MM.1S (cell line): Measurements from ENCODE around the gene OLIG2.

ENCODE experiments used
- DNase-seq: peaks from one replicate; pipeline ENCODE4 v3.0.0-alpha.2; 2015
- H2AFZ ChIP-seq: fragments of 300-600 bp; sonication (generic); 2 replicates; pipeline ENCODE4 v1.6.0; 2016; ENCODE audit warnings: antibody characterized with exemption, low read length
- H3F3A ChIP-seq: fragments of 300-600 bp; sonication (generic); 2 replicates; pipeline ENCODE4 v1.6.1; 2016; ENCODE audit warnings: mild to moderate bottlenecking, antibody characterized with exemption, low read length, moderate library complexity, mixed read lengths; ENCODE audit not compliant: insufficient read depth
- H3K27ac ChIP-seq: fragments of 300-600 bp; sonication (generic); 2 replicates; pipeline ENCODE4 v1.5.1; 2016; ENCODE audit warnings: mild to moderate bottlenecking, low read length
- H3K27me3 ChIP-seq: fragments of 300-600 bp; sonication (generic); replicated peaks from 2 replicates; pipeline ENCODE4 v1.6.0; 2016; ENCODE audit warnings: low read length; ENCODE audit not compliant: insufficient read depth
- H3K36me3 ChIP-seq: fragments of 300-600 bp; sonication (generic); replicated peaks from 2 replicates; pipeline ENCODE4 v1.6.1; 2016; ENCODE audit warnings: mild to moderate bottlenecking, low read length, mixed read lengths; ENCODE audit not compliant: insufficient read depth
- H3K4me1 ChIP-seq: fragments of 300-600 bp; sonication (generic); 2 replicates; pipeline ENCODE4 v1.6.1; 2016; ENCODE audit warnings: low read length, mixed read lengths
- H3K4me2 ChIP-seq: fragments of 300-600 bp; sonication (generic); 2 replicates; pipeline ENCODE4 v1.6.0; 2016; ENCODE audit warnings: low read depth, low read length
- H3K4me3 ChIP-seq: fragments of 300-600 bp; sonication (generic); 2 replicates; pipeline ENCODE4 v1.5.1; 2016; ENCODE audit warnings: low read length, mixed read lengths
- H3K79me2 ChIP-seq: fragments of 300-600 bp; sonication (generic); 2 replicates; pipeline ENCODE4 v1.6.1; 2016; ENCODE audit warnings: mixed run types, low read length, mixed read lengths
- H3K9ac ChIP-seq: fragments of 300-600 bp; sonication (generic); 2 replicates; pipeline ENCODE4 v1.6.1; 2016; ENCODE audit warnings: low read length, mixed read lengths
- H3K9me2 ChIP-seq: fragments of 300-600 bp; sonication (generic); replicated peaks from 2 replicates; pipeline ENCODE4 v1.6.1; 2016; ENCODE audit warnings: mild to moderate bottlenecking, low read length, mixed read lengths; ENCODE audit not compliant: insufficient read depth
- H3K9me3 ChIP-seq: fragments of 300-600 bp; sonication (generic); replicated peaks from 2 replicates; pipeline ENCODE4 v1.6.1; 2016; ENCODE audit warnings: mild to moderate bottlenecking, low read length, mixed read lengths; ENCODE audit not compliant: insufficient read depth
- H4K20me1 ChIP-seq: fragments of 300-600 bp; sonication (generic); 2 replicates; pipeline ENCODE4 v1.6.1; 2016; ENCODE audit warnings: mild to moderate bottlenecking, low read length, moderate library complexity, mixed read lengths; ENCODE audit not compliant: insufficient read depth
- EZH2 ChIP-seq: fragments of 300-600 bp; sonication (generic); optimal IDR thresholded peaks from 2 replicates; pipeline ENCODE3; 2017; ENCODE audit warnings: low read depth, mild to moderate bottlenecking, antibody characterized with exemption, low read length, mixed read lengths
- EZH2phosphoT487 ChIP-seq: fragments of 300-600 bp; sonication (generic); IDR thresholded peaks from 2 replicates; pipeline ENCODE4 v1.6.1; 2018; ENCODE audit warnings: antibody characterized with exemption, low read length
- TF ChIP-seq, protein P1 (sequence below): fragments of 300-600 bp; sonication (generic); IDR thresholded peaks from 2 replicates; pipeline ENCODE4 v1.5.1; 2016; ENCODE audit warnings: antibody characterized with exemption, low read length, mixed read lengths

The OLIG2 gene

DNA sequence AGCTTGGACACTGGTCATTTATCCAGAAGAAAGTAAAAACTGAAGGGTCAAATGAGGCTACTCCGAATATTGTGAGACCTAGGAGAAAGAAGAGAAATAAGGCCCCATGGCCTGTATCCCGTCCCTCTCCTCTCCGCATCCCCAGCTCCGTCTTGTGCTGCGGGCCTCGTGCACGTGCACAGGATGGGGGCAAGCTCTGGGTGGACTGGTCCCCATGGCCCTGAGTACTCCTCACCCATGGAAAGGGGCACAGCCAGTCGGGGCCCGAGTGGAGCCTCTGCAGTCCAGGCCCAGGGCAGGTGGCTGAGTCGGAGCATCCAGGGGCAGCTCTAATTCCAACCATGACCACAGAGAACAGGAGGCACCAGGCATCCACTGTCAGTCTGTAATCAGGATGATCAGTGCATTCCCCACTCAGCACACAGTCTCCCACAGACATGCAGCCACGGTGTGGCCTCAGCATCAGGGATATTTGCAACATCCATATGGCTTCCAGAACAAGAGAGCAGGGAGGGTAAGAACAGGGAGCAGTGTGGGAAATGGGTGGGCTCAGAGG lies 31.7 kb downstream of the OLIG2 start:
- no peaks in the 10 kb centered on the region for H3K9me3 ChIP-seq
- no peak overlapping the region for H3K4me2 ChIP-seq
- H3K36me3 ChIP-seq = no peaks in the 10 kb centered on the region
- no peaks in the 10 kb centered on the region for H3K79me2 ChIP-seq
- H3K4me3 ChIP-seq = no peak overlapping the region
- H3K4me1 ChIP-seq = peaks cover 23% of the 10 kb centered on the region
- peaks cover 17% of the 10 kb centered on the region for H3F3A ChIP-seq
- no peak for DNase-seq
- H3K9me2 ChIP-seq = no peaks in the 10 kb centered on the region
- no peak overlapping the region for H3K9ac ChIP-seq
- no peaks in the 10 kb centered on the region for H4K20me1 ChIP-seq
- no peak overlapping the region for H2AFZ ChIP-seq
- no peak for TF ChIP-seq EZH2
- TF ChIP-seq, protein P1, sequence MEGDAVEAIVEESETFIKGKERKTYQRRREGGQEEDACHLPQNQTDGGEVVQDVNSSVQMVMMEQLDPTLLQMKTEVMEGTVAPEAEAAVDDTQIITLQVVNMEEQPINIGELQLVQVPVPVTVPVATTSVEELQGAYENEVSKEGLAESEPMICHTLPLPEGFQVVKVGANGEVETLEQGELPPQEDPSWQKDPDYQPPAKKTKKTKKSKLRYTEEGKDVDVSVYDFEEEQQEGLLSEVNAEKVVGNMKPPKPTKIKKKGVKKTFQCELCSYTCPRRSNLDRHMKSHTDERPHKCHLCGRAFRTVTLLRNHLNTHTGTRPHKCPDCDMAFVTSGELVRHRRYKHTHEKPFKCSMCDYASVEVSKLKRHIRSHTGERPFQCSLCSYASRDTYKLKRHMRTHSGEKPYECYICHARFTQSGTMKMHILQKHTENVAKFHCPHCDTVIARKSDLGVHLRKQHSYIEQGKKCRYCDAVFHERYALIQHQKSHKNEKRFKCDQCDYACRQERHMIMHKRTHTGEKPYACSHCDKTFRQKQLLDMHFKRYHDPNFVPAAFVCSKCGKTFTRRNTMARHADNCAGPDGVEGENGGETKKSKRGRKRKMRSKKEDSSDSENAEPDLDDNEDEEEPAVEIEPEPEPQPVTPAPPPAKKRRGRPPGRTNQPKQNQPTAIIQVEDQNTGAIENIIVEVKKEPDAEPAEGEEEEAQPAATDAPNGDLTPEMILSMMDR = no peak
- no peak for TF ChIP-seq EZH2phosphoT487
- no peak overlapping the region for H3K27ac ChIP-seq
- no peaks in the 10 kb centered on the region for H3K27me3 ChIP-seq

- TF ChIP-seq EZH2 (no peak), EZH2phosphoT487 (no peak)
- Histone ChIP-seq H2AFZ (peak overlapping the region; percentile 7; the same call in 1 of the 2 replicates), H3K36me3 (no peaks in the 10 kb centered on the region), H3K9me3 (no peaks in the 10 kb centered on the region), H3K4me1 (peaks cover 23% of the 10 kb centered on the region), H3K27me3 (no peaks in the 10 kb centered on the region), H3K4me3 (no peak overlapping the region), H3K9ac (no peak overlapping the region), H4K20me1 (no peaks in the 10 kb centered on the region), H3K4me2 (peak overlapping the region; percentile 36; the same call in 1 of the 2 replicates), H3K79me2 (no peaks in the 10 kb centered on the region), H3K27ac (peak overlapping the region; percentile 41; the same call in 1 of the 2 replicates), H3F3A (peaks cover 17% of the 10 kb centered on the region), H3K9me2 (no peaks in the 10 kb centered on the region)
- DNase-seq = no peak
Observed at GRCh38 chr21:33058527-33058926, 32.8 kb downstream of the OLIG2 start.

GRCh38 chr21:33058957-33059356 lies 33.2 kb downstream of the OLIG2 start:
- DNase-seq = no peak
- Histone ChIP-seq H2AFZ (peak overlapping the region; percentile 7; the same call in 1 of the 2 replicates), H4K20me1 (no peaks in the 10 kb centered on the region), H3K4me3 (no peak overlapping the region), H3K36me3 (no peaks in the 10 kb centered on the region), H3K4me1 (peaks cover 23% of the 10 kb centered on the region), H3F3A (peaks cover 17% of the 10 kb centered on the region), H3K9me2 (no peaks in the 10 kb centered on the region), H3K79me2 (no peaks in the 10 kb centered on the region), H3K27ac (peak overlapping the region; percentile 41; the same call in 1 of the 2 replicates), H3K9ac (no peak overlapping the region), H3K4me2 (peak overlapping the region; percentile 36), H3K9me3 (no peaks in the 10 kb centered on the region), H3K27me3 (no peaks in the 10 kb centered on the region)
- no peak for TF ChIP-seq EZH2phosphoT487
- TF ChIP-seq, protein P1 = no peak
- no peak for TF ChIP-seq EZH2

DNA sequence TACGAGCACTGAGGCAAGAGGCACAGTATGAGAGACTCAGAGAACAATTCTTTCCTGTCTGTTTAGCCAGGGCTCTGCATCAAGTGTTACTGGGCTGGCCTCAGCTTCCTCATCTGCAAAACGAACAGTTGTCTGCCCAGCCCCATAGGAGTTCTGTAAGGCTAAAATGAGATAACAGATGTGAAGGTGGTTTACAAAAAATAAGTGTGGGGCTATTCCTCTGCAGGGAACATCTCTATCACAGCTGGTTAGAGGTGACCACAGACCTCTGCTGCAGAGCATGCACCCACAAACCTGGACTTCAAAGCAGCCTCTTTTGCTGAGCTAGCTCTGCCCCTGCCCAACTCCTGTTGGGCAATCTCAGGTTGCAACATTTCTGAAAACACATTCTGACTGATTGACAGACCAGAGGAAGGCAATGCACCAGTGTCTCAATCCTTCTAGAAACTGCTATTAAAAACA lies 33.7 kb downstream of the OLIG2 start:
- DNase-seq = peak; percentile 98
- Histone ChIP-seq H3K27ac (peak overlapping the region; percentile 41; the same call in 1 of the 2 replicates), H3K4me3 (no peak overlapping the region), H3K79me2 (no peaks in the 10 kb centered on the region), H3K9me3 (no peaks in the 10 kb centered on the region), H3K4me1 (peaks cover 23% of the 10 kb centered on the region), H3K4me2 (peak overlapping the region; percentile 36), H3K27me3 (no peaks in the 10 kb centered on the region), H3K36me3 (no peaks in the 10 kb centered on the region), H4K20me1 (no peaks in the 10 kb centered on the region), H2AFZ (peak overlapping the region; percentile 7; the same call in 1 of the 2 replicates), H3K9me2 (no peaks in the 10 kb centered on the region), H3F3A (peaks cover 17% of the 10 kb centered on the region), H3K9ac (no peak overlapping the region)
- TF ChIP-seq, protein P1 = no peak
- TF ChIP-seq EZH2 (no peak), EZH2phosphoT487 (no peak)
